ENCODE data around the gene ZNF415. TPM values are rescaled to one million over a fixed set of nuclear protein-coding genes. Genes with fewer than 3 reads are reported as not detected.

ZNF415 gene
- total RNA-seq, 1 experiment from 2014 or later: 1.3 TPM

DNA sequence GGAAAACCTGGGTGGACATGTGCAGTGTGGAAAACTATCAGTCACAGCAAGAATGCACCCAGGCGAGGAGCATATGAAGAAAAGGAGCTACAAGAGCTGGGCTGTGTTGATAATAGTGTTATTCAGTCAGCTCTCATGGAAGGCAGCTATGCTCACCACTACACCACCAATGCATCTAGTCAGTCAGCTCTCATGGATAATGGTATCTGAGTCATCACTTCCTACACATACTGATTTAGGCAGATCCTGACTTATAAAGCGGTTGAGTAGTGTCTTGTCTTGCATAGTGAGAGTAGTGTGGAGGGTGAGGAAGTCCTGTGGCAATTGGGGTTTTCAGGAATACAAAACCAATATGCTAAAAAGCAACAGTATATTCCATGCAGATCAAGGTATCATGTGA lies 20.4 kb downstream of the ZNF415 start:
- H3K79me2 ChIP-seq (ENCODE audit: low read length): no peaks in the 10 kb centered on the region
- no peaks in the 10 kb centered on the region for H3F3A ChIP-seq (ENCODE audit: low read length, unreplicated experiment)
- intact Hi-C loops (cut with micrococcal nuclease): no loop called here
- H3K27ac ChIP-seq (ENCODE audit: low read length): no peak overlapping the region
- peaks cover 20% of the 10 kb centered on the region for H3K36me3 ChIP-seq (ENCODE audit: low read depth, low read length)
- H3K9me2 ChIP-seq (replicated peaks; ENCODE audit: low read length): no peaks in the 10 kb centered on the region
- H3K4me3 ChIP-seq (ENCODE audit: low read length): no peak overlapping the region
- H3K4me1 ChIP-seq (ENCODE audit: insufficient read depth, low read length): no peaks in the 10 kb centered on the region
- no peak overlapping the region for H3K4me2 ChIP-seq (ENCODE audit: low read length)
- no peaks in the 10 kb centered on the region for H3K27me3 ChIP-seq (ENCODE audit: low read length)
- peak; percentile 31 for DNase-seq
- no peaks in the 10 kb centered on the region for H4K20me1 ChIP-seq (ENCODE audit: low read length)
- no peak for TF ChIP-seq EZH2phosphoT487 (IDR thresholded peaks at IDR 0.05; ENCODE audit: borderline replicate concordance, low read length)
- no peak for TF ChIP-seq EZH2 (IDR thresholded peaks at IDR 0.05; ENCODE audit: low read length, unreplicated experiment)
- TF ChIP-seq, protein P1, sequence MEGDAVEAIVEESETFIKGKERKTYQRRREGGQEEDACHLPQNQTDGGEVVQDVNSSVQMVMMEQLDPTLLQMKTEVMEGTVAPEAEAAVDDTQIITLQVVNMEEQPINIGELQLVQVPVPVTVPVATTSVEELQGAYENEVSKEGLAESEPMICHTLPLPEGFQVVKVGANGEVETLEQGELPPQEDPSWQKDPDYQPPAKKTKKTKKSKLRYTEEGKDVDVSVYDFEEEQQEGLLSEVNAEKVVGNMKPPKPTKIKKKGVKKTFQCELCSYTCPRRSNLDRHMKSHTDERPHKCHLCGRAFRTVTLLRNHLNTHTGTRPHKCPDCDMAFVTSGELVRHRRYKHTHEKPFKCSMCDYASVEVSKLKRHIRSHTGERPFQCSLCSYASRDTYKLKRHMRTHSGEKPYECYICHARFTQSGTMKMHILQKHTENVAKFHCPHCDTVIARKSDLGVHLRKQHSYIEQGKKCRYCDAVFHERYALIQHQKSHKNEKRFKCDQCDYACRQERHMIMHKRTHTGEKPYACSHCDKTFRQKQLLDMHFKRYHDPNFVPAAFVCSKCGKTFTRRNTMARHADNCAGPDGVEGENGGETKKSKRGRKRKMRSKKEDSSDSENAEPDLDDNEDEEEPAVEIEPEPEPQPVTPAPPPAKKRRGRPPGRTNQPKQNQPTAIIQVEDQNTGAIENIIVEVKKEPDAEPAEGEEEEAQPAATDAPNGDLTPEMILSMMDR (conservative IDR thresholded peaks at IDR 0.05; ENCODE audit: low read depth, low read length): no peak
- H3K9me3 ChIP-seq (ENCODE audit: low read length): peaks cover 34% of the 10 kb centered on the region
- ATAC-seq: no peak; the same call in 1 of the 2 replicates
- H2AFZ ChIP-seq (ENCODE audit: low read length): no peak overlapping the region
- no peak overlapping the region for H3K9ac ChIP-seq (ENCODE audit: low read length)
- ChIA-PET CTCF (no interaction called here), POLR2A (ENCODE audit: unreplicated experiment) (no interaction called here)
- BruUV-seq (replicated peaks): no TSS peak

DNA sequence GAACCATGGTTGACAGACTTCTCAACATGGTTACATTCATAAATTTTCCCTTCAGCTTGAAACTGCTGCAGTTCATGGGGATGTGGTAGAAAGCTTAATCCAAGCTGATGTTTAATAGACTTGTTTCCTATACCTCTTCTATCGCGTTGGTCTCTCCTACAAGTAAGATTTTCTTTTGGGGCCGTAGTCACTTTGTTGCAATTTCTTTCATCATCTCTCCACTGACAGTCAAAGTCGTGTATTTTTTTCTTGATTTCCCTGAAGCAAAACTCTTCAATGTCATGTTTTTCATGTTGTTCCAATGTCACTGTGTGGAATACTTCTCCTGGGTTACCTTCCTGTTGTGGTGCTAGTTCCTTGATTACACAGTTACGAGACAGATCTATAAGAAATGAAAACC lies 23.2 kb downstream of the ZNF415 start:
- no peak overlapping the region for H3K27ac ChIP-seq (ENCODE audit: low read length)
- H3F3A ChIP-seq (ENCODE audit: low read length, unreplicated experiment): no peaks in the 10 kb centered on the region
- TF ChIP-seq EZH2 (IDR thresholded peaks at IDR 0.05; ENCODE audit: low read length, unreplicated experiment) (no peak), EZH2phosphoT487 (IDR thresholded peaks at IDR 0.05; ENCODE audit: borderline replicate concordance, low read length) (no peak)
- TF ChIP-seq, protein P1 (conservative IDR thresholded peaks at IDR 0.05; ENCODE audit: low read depth, low read length): no peak
- no peak overlapping the region for H3K4me2 ChIP-seq (ENCODE audit: low read length)
- H3K36me3 ChIP-seq (ENCODE audit: low read depth, low read length): peaks cover 14% of the 10 kb centered on the region
- H4K20me1 ChIP-seq (ENCODE audit: low read length): no peaks in the 10 kb centered on the region
- no peaks in the 10 kb centered on the region for H3K4me1 ChIP-seq (ENCODE audit: insufficient read depth, low read length)
- no peaks in the 10 kb centered on the region for H3K9me2 ChIP-seq (replicated peaks; ENCODE audit: low read length)
- intact Hi-C loops (cut with micrococcal nuclease): no loop called here
- DNase-seq (no peak), ATAC-seq (no peak)
- no peak overlapping the region for H2AFZ ChIP-seq (ENCODE audit: low read length)
- H3K27me3 ChIP-seq (ENCODE audit: low read length): no peaks in the 10 kb centered on the region
- ChIA-PET POLR2A (ENCODE audit: unreplicated experiment) (no interaction called here), CTCF (no interaction called here)
- H3K9me3 ChIP-seq (ENCODE audit: low read length): peaks cover 25% of the 10 kb centered on the region
- H3K9ac ChIP-seq (ENCODE audit: low read length): no peak overlapping the region
- H3K4me3 ChIP-seq (ENCODE audit: low read length): no peak overlapping the region
- no peaks in the 10 kb centered on the region for H3K79me2 ChIP-seq (ENCODE audit: low read length)
- no TSS peak for BruUV-seq (replicated peaks)

DNA sequence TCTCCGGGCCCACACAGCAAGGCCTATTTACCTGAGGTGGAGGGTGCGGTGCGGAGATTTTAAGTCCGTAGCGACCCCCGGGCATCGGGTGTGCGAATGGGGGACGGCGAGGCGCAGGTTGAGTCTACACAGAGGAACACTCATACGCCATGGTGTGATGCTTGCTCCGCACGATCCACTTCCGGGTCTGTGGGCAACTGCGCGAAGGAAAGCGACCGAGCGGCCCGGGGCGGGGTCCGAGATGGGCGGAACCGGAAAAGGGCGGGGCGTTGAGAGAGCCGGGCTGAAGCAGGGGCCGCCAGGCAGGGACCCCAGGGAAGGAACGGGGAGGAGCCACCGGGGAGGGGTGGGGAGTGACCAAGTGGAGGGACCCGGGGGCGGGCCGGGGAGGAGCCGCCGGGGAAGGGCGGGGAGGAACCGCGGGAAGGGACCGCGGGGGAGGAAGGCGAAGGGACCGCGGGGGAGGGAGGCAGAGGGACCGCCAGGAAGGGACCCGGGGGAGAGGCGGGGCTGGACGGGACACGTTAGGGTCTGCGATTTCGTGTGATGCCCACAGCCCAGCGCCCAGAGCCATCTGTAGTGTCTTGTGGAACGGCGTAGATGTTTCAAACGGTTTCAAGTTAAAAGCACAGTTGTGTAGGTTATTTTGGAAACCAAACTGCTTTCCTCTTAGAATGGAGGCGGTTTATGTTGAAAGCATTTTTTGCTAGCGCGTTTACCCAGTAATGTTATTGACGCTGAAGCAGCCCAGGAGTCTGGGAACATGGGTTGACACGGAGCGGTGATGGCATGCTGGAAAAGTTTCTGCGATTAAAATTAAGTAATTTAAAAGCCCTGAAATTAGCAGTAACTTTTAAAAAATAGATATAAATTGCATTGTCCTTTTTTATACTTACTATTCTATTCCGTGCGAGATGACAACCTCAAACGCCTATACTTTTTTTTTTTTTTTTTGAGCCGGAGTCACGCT lies 29.2 kb downstream of the ZNF415 start, which contains the start of gene ZNF160:
Gene ZNF160 (minus strand): TSS at position 189 of the 970 bp plus-strand sequence. CDS start 17,146 bp downstream, outside the sequence.
- peaks cover 9% of the 10 kb centered on the region for H3K4me1 ChIP-seq (ENCODE audit: insufficient read depth, low read length)
- H3K9me2 ChIP-seq (replicated peaks; ENCODE audit: low read length): no peaks in the 10 kb centered on the region
- H3K36me3 ChIP-seq (ENCODE audit: low read depth, low read length): peaks cover 14% of the 10 kb centered on the region
- H3K9ac ChIP-seq (ENCODE audit: low read length): peak within 1 kb of the TSS; percentile 89
- ChIA-PET CTCF (no interaction called here), POLR2A (ENCODE audit: unreplicated experiment) (no interaction called here)
- peak within 1 kb of the TSS; percentile 96 for H3K4me2 ChIP-seq (ENCODE audit: low read length)
- no peaks in the 10 kb centered on the region for H3K27me3 ChIP-seq (ENCODE audit: low read length)
- BruUV-seq (replicated peaks): TSS peak; percentile 61
- H2AFZ ChIP-seq (ENCODE audit: low read length): peak within 1 kb of the TSS; percentile 98
- H3K9me3 ChIP-seq (ENCODE audit: low read length): peaks cover 6% of the 10 kb centered on the region
- 0 out of 2 replicates have a peak, but pooled peaks cover 4% of the 10 kb centered on the region for H4K20me1 ChIP-seq (ENCODE audit: low read length)
- H3K79me2 ChIP-seq (ENCODE audit: low read length): peaks cover 45% of the 10 kb centered on the region
- H3F3A ChIP-seq (ENCODE audit: low read length, unreplicated experiment): no peaks in the 10 kb centered on the region
- intact Hi-C loops (cut with micrococcal nuclease): loop anchor here (1.0 to 5.0 kb wide), 2 partner anchors 94 to 110 kb away; no protein-coding TSS in a partner anchor
- no peak for TF ChIP-seq EZH2 (IDR thresholded peaks at IDR 0.05; ENCODE audit: low read length, unreplicated experiment)
- no peak for TF ChIP-seq EZH2phosphoT487 (IDR thresholded peaks at IDR 0.05; ENCODE audit: borderline replicate concordance, low read length)
- H3K4me3 ChIP-seq (ENCODE audit: low read length): peak within 1 kb of the TSS; percentile 97
- DNase-seq (peak; percentile 99), ATAC-seq (peak; percentile 93)
- peak within 1 kb of the TSS; percentile 56 for H3K27ac ChIP-seq (ENCODE audit: low read length)

All from PC-3 (cell line).